ENCODE data around the gene ISM1. TPM values are rescaled to one million over a fixed set of nuclear protein-coding genes. Genes with fewer than 3 reads are reported as not detected.

ISM1 gene
- total and polyA plus RNA-seq, 7 donors, result 0.56 to 1.8 (median 0.99) TPM

DNA sequence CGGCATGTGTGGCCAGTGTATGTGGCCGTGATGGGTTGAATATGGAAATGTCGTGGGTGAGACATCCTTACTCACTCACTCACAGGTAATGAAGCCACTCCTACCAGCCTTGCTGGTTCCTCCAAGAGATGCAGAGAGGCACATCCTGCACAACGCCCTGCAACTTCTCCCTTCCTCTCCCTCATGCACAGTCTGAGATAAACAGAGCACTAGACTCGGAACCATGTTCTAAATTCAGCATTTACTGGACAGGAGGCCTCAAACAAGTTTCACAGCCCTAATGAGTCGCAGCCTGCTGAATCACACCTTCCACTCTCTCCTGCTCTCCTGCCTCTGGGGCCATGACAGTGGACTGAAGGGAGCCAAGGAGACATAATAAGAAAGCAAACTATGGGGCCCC is 91.2 kb downstream of the ISM1 start:
- Histone ChIP-seq H3K27me3 (ENCODE audit: insufficient read depth in 3 of 3, low read length in 2 of 3) (peaks cover 0 to 4% (median 0%) of the 10 kb centered on the region in 3 donors), H3K27ac (no peak overlapping the region), H3K4me1 (no peaks in the 10 kb centered on the region), H3K4me3 (no peak overlapping the region), H3K36me3 (ENCODE audit: insufficient read depth in 1 of 2, low read depth in 1 of 2) (no peaks in the 10 kb centered on the region), H3K9me3 (no peaks in the 10 kb centered on the region)
- TF ChIP-seq, protein P1, sequence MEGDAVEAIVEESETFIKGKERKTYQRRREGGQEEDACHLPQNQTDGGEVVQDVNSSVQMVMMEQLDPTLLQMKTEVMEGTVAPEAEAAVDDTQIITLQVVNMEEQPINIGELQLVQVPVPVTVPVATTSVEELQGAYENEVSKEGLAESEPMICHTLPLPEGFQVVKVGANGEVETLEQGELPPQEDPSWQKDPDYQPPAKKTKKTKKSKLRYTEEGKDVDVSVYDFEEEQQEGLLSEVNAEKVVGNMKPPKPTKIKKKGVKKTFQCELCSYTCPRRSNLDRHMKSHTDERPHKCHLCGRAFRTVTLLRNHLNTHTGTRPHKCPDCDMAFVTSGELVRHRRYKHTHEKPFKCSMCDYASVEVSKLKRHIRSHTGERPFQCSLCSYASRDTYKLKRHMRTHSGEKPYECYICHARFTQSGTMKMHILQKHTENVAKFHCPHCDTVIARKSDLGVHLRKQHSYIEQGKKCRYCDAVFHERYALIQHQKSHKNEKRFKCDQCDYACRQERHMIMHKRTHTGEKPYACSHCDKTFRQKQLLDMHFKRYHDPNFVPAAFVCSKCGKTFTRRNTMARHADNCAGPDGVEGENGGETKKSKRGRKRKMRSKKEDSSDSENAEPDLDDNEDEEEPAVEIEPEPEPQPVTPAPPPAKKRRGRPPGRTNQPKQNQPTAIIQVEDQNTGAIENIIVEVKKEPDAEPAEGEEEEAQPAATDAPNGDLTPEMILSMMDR (IDR thresholded peaks at IDR 0.05), result no peak
- no peak for DNase-seq
- ATAC-seq, result no peak
- WGBS, 3 donors, result 89 to 93% (median 89%) methylated on average over 6 of the region's 6 CpGs
- intact Hi-C loops (cut with DNase I), result no loop called here

- 83 to 90% (median 89%) methylated on average over 5 of the region's 5 CpGs for WGBS, 3 donors
- H3K4me1 ChIP-seq, result no peaks in the 10 kb centered on the region
- intact Hi-C loops (cut with DNase I), result no loop called here
- H3K27ac ChIP-seq, result no peak overlapping the region
- H3K36me3 ChIP-seq (ENCODE audit: insufficient read depth in 1 of 2, low read depth in 1 of 2), result no peaks in the 10 kb centered on the region
- TF ChIP-seq, protein P1 (IDR thresholded peaks at IDR 0.05), result no peak
- DNase-seq (no peak), ATAC-seq (no peak)
- H3K9me3 ChIP-seq, result no peaks in the 10 kb centered on the region
- peaks cover 0 to 4% (median 0%) of the 10 kb centered on the region in 3 donors for H3K27me3 ChIP-seq (ENCODE audit: insufficient read depth in 3 of 3, low read length in 2 of 3)
- no peak overlapping the region for H3K4me3 ChIP-seq
Measured at GRCh38 chr20:13313201-13313600, 92.1 kb downstream of the ISM1 start.

GRCh38 chr20:13317439-13317838 is 96.4 kb downstream of the ISM1 start:
- ATAC-seq, result no peak
- 88 to 93% (median 91%) methylated on average over 1 of the region's 1 CpG for WGBS, 3 donors
- Histone ChIP-seq H3K36me3 (ENCODE audit: insufficient read depth in 1 of 2, low read depth in 1 of 2) (no peaks in the 10 kb centered on the region), H3K27me3 (ENCODE audit: insufficient read depth in 3 of 3, low read length in 2 of 3) (no peaks in the 10 kb centered on the region), H3K4me3 (no peak overlapping the region), H3K4me1 (no peaks in the 10 kb centered on the region), H3K27ac (no peak overlapping the region), H3K9me3 (no peaks in the 10 kb centered on the region)
- intact Hi-C loops (cut with DNase I), result no loop called here
- no peak for DNase-seq
- TF ChIP-seq, protein P1 (IDR thresholded peaks at IDR 0.05), result no peak

GRCh38 chr20:13318871-13319521 is 97.9 kb downstream of the ISM1 start:
- Histone ChIP-seq H3K4me1 (no peaks in the 10 kb centered on the region), H3K27ac (no peak overlapping the region), H3K9me3 (no peaks in the 10 kb centered on the region), H3K27me3 (ENCODE audit: insufficient read depth in 3 of 3, low read length in 2 of 3) (no peaks in the 10 kb centered on the region), H3K4me3 (no peak overlapping the region), H3K36me3 (ENCODE audit: insufficient read depth in 1 of 2, low read depth in 1 of 2) (no peaks in the 10 kb centered on the region)
- ATAC-seq (no peak), DNase-seq (no peak)
- intact Hi-C loops (cut with DNase I), result no loop called here
- TF ChIP-seq, protein P1 (IDR thresholded peaks at IDR 0.05), result no peak
- WGBS, 3 donors, result 76 to 81% (median 79%) methylated on average over 5 of the region's 5 CpGs

DNA sequence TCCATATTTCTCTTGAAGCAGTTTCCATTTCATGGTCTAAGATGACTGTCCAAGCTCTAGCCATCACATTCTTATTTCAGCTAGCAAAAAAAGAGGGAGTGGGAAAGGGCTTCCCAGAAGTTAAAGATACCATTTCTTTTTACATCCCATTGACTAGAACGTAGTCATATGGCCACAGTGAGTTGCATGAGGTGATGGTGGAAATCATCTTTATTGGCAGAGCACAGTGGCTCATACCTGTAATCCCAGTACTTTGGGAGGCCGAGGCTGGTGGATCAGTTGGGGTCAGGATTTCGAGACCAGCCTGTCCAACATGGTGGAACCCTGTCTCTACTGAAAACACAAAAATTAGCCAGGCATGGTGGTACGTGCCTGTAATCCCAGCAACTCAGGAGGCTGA is 99.6 kb downstream of the ISM1 start:
- H3K27me3 ChIP-seq (ENCODE audit: insufficient read depth in 3 of 3, low read length in 2 of 3), result no peaks in the 10 kb centered on the region
- H3K4me3 ChIP-seq, result no peak overlapping the region
- no peak for ATAC-seq
- no peaks in the 10 kb centered on the region for H3K4me1 ChIP-seq
- intact Hi-C loops (cut with DNase I), result no loop called here
- H3K27ac ChIP-seq, result no peak overlapping the region
- no peak for DNase-seq
- 88 to 93% (median 91%) methylated on average over 4 of the region's 4 CpGs for WGBS, 3 donors
- TF ChIP-seq, protein P1 (IDR thresholded peaks at IDR 0.05), result no peak
- no peaks in the 10 kb centered on the region for H3K36me3 ChIP-seq (ENCODE audit: insufficient read depth in 1 of 2, low read depth in 1 of 2)
- no peaks in the 10 kb centered on the region for H3K9me3 ChIP-seq

All from psoas muscle (tissue), 8 donors.